ENCODE data around the gene MZF1.

MZF1 gene

DNA sequence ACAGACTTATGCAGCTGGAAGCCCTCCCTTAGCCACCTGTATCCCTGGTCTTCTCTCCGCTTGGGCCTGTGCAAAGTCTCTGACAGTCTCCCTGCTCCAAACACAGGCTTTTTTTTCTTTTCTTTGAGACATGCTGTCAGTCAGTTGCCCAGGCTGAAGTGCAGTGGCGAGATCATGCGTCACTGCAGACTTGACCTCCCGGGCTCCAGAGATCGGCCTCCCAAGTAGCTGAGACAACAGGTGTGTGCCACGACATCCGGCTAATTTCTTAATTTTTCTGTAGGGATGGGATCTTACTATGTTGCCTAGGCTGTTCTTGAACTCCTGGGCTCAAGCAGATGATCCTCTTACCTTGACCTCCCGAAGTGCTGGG is 1.6 kb downstream of the MZF1 start:
- Histone ChIP-seq H3K27ac (no peak overlapping the region), H3K4me3 (no peak overlapping the region)

DNA sequence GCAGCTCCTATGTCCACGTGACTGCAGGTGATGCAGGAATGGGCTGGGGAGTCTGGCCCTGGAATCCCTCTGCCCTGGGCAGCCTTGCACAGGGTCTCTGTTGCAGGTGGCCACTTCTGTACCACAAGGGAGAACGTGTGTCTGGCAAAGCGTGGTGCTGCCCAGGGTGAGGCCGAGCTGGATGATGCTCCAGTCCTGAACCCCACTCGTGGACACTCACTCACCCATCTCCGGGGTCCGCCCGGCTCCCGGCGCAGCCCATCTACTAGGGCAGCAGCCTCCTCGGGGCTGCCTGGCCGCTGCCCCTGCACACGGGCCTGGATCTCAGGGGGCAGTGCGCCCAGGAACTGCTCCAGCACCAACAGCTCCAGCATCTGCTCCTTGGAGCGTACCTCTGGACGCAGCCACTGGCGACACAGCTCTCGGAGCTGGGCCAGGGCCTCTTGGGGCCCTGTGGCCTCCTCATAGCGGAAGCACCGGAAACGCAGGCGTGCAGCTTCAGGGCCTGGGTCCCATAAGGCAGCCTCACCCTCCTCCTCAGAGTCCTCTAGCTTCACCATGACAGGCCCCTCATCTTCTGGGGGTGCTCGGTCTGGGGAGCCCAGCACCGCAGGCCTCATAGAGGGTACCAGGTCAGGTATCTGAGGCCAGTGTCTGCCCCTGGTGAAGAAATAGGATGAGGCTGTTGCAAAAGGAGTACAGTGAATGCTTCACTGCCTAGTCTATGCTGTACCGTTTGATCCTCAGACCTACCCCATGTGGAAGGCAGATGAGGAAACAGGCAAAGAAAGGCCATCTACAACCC is 2.2 kb downstream of the MZF1 start:
- no peak overlapping the region for H3K27ac ChIP-seq
- H3K4me3 ChIP-seq: no peak overlapping the region

DNA sequence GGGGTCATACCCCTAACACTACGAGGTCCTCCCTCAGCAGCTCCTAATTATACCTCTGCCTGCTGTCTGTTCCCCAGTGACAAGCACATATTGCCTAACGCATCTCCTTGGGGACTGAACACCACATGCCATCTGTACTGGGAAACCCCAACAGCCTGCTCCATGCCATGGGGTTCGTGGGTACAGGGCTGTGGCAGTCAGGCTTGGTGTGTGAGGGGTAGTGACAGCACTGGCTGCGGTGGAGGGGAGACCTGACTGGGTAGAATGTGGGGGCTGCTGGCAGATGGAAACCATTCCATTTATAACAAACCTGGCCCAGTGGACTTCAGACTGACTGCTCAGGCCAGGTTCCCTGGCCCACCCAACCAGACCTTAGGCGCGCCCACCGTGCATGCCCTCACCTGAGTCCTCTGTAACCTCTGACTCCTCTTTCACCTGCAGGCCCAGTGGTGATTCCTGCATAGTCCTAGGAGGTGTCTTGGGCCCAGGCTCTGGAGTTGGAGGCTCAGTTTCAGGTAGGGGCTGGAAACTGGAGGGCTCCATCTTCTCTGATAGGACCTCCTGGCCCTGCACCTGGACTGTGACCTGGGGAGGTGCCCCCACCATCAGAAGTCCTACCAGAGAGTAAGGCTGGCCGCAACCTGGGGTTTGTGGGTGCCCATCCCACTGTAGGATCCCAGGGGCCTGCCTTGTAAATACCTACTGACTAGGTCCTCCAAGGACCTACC is 3.0 kb downstream of the MZF1 start:
- no peak overlapping the region for H3K27ac ChIP-seq

DNA sequence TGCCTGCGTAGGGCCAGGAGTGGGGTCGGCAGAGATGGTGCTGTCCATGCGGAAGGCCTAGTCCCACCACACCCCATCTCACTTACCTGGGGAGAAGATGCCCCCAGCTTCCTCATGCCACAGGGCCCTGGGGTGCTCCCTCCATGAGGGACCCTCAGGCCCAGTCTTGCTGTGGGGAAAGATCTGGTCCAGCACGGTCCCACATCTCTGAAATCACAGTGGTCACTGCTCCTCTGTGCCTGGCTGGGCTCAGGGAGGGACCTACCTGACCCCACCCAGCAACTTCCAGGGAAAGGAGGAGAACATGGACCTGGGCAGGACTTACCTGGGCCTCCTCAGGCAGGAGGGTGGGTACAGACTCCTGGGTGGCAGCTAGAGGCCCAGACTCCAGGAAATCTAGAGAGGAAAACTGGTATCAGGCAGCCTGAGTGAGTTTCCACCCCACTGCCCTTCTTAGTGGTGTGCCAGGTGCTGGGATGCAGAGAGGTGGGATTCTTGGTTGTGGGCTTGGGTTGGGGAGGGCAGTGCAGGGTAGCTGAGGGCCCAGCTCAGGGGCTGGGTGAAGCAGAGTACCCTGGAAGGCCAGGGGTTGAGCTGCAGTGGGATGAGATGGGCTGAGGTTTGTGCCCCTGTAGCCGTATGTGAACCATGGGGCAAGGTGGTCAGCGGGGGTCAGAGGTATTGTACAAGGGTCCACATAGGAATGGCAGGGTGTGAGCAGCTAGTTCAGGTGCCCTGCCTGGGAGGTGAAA is 3.8 kb downstream of the MZF1 start:
- Histone ChIP-seq H3K4me3 (no peak overlapping the region), H3K27ac (no peak overlapping the region)

More for the DNA sequence above, 3.0 kb downstream of the MZF1 start:
- no peak overlapping the region for H3K4me3 ChIP-seq

DNA sequence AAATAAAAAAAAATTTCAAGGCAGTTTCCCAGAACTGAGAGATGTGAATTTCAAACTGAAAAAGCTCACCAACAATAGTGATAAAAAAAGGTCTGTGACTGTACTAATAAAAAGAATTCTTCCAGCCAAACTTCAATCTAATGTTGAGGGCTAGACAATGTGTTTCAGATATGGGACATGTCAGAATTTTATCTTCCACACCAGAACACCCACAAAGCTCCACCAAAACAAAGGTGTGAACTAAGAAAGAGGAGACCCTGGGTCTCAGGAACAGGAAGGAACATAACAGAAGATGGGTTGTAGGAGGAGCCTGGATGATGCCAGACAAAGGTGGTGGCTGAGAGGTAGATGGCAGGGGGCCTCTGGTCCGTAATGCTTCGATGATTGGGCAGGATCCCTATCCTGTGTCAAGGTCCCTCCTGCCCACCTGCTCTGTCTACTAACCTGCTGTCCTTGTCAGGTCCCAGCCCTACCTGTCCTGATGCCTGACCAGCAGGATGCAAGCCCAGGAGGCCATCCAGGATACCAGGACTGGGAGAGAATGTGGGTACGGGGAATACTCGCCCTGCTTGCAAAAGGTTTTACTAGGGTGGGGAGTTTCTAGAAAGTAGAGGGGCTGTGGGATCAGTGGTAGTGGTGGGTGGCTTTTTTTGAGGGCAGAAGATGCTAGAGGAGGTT is 4.5 kb downstream of the MZF1 start:
- no peak overlapping the region for H3K4me3 ChIP-seq
- H3K27ac ChIP-seq: no peak overlapping the region

DNA sequence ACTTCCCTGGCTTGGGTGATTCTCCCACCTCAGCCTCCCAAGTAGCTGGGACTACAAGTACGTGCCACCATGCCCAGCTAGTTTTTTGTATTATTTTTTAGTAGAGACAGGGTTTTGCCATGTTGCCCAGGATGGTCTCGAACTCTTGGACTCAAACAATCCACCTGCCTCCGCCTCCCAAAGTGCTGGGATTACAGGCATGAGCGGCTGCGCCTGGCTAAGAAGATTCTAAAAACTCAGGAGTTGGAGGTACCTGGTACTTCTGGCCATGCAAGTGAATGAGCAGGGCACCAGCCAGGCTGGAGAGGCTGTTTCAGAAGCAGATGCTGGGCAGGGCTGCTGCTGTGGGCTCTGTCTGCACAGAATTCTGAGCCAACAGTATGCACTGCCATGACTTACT is 6.1 kb downstream of the MZF1 start:
- no peak overlapping the region for H3K4me3 ChIP-seq
- H3K27ac ChIP-seq: no peak overlapping the region

DNA sequence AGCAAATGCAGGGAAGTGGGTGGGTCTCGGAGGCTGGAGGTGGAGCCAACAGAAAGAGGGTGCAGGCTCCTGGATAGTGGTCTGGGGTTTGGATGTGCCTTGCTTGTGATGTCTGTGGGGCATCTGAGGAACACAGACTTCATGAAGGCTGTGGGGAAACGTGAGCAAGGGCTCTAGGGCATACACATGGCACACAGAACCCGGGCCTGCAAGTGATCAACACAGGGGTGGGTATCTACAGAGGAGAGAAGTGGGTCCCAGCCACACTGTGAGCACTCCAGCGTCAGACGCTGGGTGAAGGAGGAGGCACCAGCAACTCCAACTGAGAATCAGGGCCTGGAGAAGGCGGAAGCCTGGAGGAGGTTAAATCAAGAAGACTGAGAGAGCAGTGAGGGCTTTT is 9.3 kb downstream of the MZF1 start:
- Histone ChIP-seq H3K27ac (no peak overlapping the region), H3K4me3 (no peak overlapping the region)

DNA sequence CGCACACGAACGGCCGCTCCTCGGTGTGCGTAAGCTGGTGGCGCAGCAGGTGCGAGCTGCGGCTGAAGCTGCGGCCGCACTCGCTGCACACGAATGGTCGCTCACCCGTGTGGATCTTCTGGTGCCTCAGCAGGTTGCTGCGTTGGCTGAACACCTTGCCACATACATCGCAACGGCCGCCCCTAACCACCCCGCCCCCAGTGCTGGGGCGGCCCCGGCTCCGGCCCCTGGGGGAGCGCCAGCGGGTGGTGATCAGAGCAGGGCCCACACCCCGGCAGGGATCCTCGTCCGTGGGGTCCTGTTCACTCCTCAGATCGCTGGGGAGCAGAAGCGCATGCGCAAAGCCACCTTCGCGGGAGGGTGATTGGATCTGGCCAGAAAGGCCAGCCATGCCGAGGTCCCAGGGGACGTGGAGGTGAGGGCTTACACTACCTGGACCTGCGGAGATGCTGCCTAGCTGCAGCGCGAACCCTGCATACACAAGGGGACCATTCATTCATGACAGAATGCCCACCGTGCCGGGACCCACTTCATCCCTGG is 10.0 kb downstream of the MZF1 start:
- peak overlapping the region in 10 of 21 experiments; percentile 1 to 72 (median 54) for H3K27ac ChIP-seq
- H3K4me3 ChIP-seq: peak overlapping the region; percentile 22 to 39 (median 32)

DNA sequence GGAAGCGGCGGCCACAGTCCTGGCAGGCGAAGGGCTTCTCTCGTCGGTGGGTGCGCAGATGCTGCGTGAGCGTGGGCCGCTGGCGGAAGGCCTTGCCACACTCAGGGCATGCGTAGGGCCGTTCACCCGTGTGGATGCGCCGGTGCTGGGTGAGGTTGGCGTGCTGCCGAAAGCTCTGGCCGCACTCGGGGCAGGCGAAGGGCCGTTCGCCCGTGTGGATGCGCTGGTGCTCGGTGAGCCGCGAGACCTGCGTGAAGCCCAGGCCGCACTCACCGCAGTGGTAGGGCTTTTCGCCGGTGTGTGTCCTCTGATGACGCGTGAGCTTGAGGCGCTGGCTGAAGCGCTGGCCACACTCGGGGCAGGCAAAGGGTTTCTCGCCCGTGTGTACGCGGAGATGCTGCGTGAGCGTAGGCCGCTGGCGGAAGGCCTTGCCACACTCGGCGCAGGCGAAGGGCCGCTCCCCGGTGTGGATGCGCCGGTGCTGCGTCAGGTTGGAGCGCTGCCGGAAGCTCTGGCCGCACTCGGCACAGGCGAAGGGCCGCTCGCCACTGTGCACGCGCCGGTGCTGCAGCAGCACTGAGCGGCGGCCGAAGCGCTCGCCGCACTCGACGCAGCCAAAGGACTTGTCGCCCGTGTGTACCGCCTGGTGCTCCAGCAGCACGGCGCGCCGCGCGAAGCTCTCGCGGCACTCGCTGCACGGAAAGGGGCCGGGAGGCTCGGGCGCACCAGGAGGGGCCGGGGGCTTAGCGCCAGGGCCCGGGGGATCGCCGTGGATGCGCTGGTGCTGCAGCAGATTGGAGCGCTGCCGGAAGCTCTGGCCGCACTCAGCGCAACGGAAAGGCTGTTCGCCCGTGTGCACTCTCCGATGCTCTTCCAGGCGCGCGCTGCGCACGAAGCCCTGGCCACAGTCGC is 10.8 kb downstream of the MZF1 start:
- Histone ChIP-seq H3K27ac (peak overlapping the region in 16 of 21 experiments; percentile 1 to 72 (median 48)), H3K4me3 (peak overlapping the region; percentile 22 to 39 (median 32))

DNA sequence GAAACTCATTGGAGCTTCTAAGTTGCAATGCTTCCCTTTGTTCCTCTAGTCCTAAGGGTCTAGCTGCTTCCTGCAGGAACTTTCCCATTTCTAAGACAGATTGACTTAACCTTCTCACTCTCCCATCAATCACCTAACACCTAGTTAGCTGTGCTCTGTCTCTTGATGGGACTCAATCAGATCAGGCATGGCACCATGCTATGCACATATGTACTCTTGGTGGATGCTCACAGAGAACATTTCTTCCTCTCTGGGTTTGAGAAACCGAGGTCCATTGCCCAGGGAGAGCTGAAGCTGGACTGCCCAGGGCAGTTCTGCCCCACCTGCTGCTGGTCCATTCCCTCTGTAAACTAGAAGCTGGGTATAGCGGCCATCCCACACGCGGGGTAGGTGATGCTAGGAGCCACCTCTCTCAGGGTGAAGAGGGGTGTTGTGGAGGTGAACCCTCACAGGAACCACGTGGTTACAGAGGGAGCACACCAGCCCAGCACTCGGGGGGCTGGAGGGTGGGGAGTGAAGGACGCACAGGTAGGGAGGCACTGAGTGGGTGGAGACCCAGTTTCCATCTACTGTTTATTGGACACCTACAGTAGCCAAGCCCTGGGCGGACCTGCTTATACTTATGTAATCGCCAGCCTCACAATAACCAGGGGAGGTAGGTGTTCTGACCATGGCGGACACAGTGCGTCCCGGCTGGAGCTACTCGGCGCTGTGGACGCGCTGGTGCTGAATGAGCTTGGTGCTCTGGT is 11.6 kb downstream of the MZF1 start:
- Histone ChIP-seq H3K27ac (peak overlapping the region in 12 of 21 experiments; percentile 1 to 72 (median 52)), H3K4me3 (peak overlapping the region in 6 of 7 experiments; percentile 22 to 39 (median 33))

DNA sequence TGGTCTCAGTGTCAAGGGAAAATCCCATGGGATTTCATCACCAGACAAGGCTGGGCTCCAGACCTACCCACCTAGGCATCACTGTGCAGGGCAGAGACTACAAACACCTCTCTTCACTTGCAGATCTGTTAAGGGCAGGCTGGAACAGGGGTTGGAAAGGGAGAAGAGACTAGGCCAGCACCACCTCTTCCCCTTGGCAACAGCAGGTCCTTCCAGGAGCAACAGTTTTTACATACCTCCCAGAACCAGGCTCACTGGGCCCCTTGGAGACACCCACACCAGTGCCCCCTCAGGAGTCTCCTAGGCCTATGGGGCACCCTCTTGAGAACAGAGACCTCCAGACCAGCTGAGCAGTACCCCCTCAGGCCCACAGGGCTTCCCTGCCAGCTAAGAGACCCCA is 12.2 kb downstream of the MZF1 start:
- H3K4me3 ChIP-seq: no peak overlapping the region
- peak overlapping the region in 1 of 21 experiments; percentile 9 for H3K27ac ChIP-seq

DNA sequence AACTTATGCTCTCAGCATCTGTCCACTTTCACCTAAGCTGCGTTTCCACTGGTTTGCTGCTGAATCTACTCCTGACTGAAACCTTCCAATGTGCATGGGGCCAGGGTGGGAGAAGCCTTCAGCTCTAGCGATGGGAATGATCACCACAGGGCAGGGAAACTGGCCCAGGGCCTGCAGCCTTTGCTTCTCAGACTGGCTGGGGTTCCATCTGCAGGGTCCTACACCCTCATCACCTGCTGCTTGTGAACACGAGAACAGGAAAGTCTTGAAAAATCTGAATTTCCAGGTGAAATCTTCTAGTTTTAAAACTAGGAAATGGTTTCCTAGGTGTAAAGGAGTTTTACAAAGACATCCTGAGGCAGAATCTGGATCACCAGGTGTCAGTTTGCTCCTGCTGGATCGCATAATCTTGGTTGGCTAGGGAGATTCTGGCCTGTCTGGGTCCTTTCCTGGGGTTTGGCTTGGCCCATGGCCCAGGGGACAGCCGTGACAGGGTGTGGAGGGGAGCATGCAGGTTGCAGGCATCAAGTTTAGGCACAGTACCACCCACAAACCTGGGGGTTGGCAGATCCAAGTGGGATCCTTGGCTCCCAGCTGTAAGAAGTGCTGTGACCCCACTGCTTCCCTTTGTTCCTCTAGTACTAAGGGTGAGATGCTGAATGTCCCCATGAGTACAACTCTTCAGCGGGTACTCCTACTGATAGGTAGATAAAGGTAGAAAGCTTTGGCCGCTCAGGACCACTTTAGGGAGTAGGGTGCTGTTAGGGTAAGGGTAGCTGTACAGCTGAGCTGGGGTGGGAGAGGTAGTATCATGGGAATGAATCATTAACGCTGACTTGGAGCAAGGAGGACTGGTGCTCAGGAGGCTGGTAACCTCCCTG is 12.9 kb downstream of the MZF1 start:
- Histone ChIP-seq H3K27ac (peak overlapping the region in 19 of 21 experiments; percentile 96 to 100 (median 99)), H3K4me3 (peak overlapping the region; percentile 62 to 91 (median 69))

DNA sequence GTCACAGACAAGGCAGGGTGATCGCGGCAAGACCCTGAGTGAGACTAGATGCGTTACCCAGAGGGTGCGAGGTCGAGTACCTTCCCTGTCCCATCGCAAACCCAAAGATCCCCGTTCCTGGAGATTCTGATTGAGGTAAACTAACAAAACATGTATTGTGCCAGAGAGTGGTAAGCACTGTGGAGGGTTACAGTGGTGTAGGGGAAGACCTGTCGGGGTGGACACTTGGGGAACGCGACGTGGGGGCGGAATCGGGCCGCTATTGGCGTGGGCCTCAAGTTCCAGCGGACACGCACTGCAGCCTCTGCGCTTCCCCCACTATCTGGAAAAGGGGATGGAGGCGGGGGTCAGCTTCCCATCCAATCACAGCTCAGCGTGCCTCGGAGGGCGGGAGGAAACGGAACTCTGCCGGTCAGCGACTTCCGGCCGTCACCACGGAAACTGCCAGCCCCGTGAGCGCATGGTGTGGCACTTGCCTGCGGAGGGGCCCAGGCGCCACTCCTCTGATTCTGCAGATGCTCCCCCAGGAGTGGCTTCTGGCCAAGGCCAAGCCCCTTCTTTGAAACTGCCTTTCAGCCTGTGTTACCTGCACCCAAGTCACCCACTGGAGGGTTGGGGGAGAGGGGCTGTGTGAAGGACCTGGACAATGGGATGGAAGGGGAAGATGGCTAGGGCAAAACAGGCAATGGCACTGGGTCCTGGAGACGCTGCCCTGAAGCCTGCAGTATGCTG is 13.7 kb downstream of the MZF1 start:
- peak overlapping the region; percentile 62 to 91 (median 69) for H3K4me3 ChIP-seq
- H3K27ac ChIP-seq: peak overlapping the region; percentile 66 to 100 (median 99)

DNA sequence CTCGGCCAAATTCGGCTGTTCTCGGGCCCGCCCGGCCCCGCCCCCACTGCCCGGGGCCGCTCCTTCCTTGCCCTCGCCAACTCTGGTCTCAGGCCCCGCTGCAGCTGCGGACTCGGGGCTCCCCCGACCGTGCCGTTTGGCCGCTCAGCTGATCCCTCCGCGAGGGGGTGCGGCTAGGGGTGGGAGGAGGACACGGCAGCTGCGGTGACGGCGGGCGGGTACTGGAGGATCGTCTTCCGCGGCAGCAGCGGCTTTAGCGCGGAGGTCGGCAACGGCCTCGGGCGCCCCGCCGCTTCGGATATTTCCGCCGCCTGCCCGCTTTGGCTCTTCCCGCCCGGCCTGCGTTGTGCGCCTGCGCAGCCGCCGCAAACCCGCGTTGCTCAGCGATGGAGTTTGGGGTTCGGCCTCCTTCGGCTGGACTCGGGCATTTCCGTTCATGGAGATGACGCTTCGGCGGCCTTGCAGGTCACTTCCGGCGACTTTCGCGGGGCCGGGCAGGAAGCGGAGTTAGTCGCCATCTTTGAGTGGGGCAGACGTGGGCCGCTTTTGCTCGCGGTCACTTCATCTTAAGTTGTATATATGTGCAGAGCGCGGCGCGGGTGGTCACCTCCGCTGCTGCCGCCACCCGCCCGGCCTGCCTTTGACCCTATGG is 14.4 kb downstream of the MZF1 start:
- Histone ChIP-seq H3K4me3 (peak overlapping the region; percentile 62 to 91 (median 69)), H3K27ac (peak overlapping the region; percentile 66 to 100 (median 99))

DNA sequence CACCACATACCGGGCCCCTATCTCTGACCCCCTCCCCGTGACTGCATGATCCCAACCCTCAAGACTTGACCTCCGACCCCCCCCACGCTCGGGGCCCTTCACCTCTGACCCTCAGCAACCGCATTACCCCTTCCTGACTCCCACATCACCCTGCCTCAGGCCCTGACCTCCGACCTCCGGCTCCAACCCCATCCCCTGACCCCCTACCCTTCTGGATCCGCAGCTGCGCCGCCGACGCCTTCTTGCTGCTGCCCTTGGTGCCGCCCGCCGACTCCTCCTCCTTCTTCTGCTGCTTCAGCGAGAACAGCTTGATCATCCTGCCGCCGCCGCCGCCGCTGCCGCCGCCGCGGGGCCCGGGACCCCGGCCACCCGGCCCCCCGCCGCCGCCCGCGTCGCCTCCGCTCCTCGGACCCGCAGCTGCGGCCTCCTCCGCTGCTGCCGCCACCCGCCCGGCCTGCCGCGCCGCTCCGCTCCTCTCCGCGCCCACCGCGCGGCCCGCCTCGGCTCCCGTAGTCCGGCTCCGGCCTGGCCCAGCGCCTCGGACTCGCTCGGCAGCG is 15.0 kb downstream of the MZF1 start, which contains the start of gene UBE2M:
Gene UBE2M, minus strand, starts transcription at position 546 of the 557 bp plus-strand sequence. Its CDS starts 230 bp downstream, at position 316.
- H3K4me3 ChIP-seq: peak within 1 kb of the TSS; percentile 62 to 91 (median 69)

More for the DNA sequence above, 15.0 kb downstream of the MZF1 start, which contains the start of gene UBE2M:
- H3K27ac ChIP-seq: peak within 1 kb of the TSS; percentile 66 to 100 (median 99)
